GM19397 (cell line): Measurements from ENCODE around the gene FXYD5.
"Not testable (repeated sequence)": the region's sequence is repeated elsewhere in the genome, so short reads cannot be mapped to it uniquely, and the experiment has no call there.

ENCODE experiments used
- ATAC-seq: cut with Tn5 transposase; IDR thresholded peaks from one replicate; pipeline ENCODE4 v1.9.1; 2021; ENCODE audit warnings: mild to moderate bottlenecking, moderate library complexity; ENCODE audit not compliant: unreplicated experiment

The FXYD5 gene

GRCh38 chr19:35136977-35137702, 17.4 kb upstream of the FXYD5 start:
- no peak for ATAC-seq

- ATAC-seq, result no peak
Measured at GRCh38 chr19:35138305-35138892, 16.1 kb upstream of the FXYD5 start, which contains the start of gene FXYD1. Gene FXYD1, plus strand, starts transcription at chr19:35138824. Its CDS starts 1,256 bp downstream, at chr19:35140080.

GRCh38 chr19:35140207-35140961, 14.2 kb upstream of the FXYD5 start:
- ATAC-seq, result no peak

GRCh38 chr19:35140962-35141836, 13.3 kb upstream of the FXYD5 start:
- ATAC-seq, result peak; percentile 65

GRCh38 chr19:35141837-35142605, 12.5 kb upstream of the FXYD5 start:
- ATAC-seq, result no peak

- no peak for ATAC-seq
Measured at GRCh38 chr19:35142606-35143230, 11.8 kb upstream of the FXYD5 start.

- ATAC-seq, result no peak
Measured at GRCh38 chr19:35143231-35143715, 11.3 kb upstream of the FXYD5 start, which contains the start of gene FXYD7. Gene FXYD7, plus strand, starts transcription at chr19:35143255. Its CDS starts 79 bp downstream, at chr19:35143334.

GRCh38 chr19:35143818-35144217, 10.7 kb upstream of the FXYD5 start:
- ATAC-seq, result no peak

- ATAC-seq, result no peak
Measured at GRCh38 chr19:35144259-35144599, 10.3 kb upstream of the FXYD5 start.

- no peak for ATAC-seq
Measured at GRCh38 chr19:35144600-35145436, 9.7 kb upstream of the FXYD5 start.

- no peak for ATAC-seq
Measured at GRCh38 chr19:35146746-35147459, 7.6 kb upstream of the FXYD5 start.

- no peak for ATAC-seq
Measured at GRCh38 chr19:35149463-35149862, 5.1 kb upstream of the FXYD5 start.

GRCh38 chr19:35150445-35150844, 4.1 kb upstream of the FXYD5 start:
- ATAC-seq, result no peak

GRCh38 chr19:35151273-35152065, 3.1 kb upstream of the FXYD5 start:
- no peak for ATAC-seq

- not testable (repeated sequence) for ATAC-seq
Measured at GRCh38 chr19:35153129-35153522, 1.4 kb upstream of the FXYD5 start.

- ATAC-seq, result no peak
Measured at GRCh38 chr19:35153701-35154524, 622 bp upstream of the FXYD5 start.
